Activated CD4-positive, CD25-positive, alpha-beta regulatory T cell treated with anti-CD3 and anti-CD28 coated beads, Interleukin-2, amount 50 U/mL, for 24 hours (primary cell): ENCODE measurements around the gene EPS8L2.
"Not testable (repeated sequence)": the region's sequence is repeated elsewhere in the genome, so short reads cannot be mapped to it uniquely, and the experiment has no call there.

Experiments
- ATAC-seq, 2 donors: fragments of 150-1000 bp; cut with Tn5 transposase; one replicate each; pipeline ENCODE4 v1.10.0; 2021; ENCODE audit warnings: mild to moderate bottlenecking in 1 of 2, moderate library complexity in 1 of 2

The EPS8L2 gene

DNA sequence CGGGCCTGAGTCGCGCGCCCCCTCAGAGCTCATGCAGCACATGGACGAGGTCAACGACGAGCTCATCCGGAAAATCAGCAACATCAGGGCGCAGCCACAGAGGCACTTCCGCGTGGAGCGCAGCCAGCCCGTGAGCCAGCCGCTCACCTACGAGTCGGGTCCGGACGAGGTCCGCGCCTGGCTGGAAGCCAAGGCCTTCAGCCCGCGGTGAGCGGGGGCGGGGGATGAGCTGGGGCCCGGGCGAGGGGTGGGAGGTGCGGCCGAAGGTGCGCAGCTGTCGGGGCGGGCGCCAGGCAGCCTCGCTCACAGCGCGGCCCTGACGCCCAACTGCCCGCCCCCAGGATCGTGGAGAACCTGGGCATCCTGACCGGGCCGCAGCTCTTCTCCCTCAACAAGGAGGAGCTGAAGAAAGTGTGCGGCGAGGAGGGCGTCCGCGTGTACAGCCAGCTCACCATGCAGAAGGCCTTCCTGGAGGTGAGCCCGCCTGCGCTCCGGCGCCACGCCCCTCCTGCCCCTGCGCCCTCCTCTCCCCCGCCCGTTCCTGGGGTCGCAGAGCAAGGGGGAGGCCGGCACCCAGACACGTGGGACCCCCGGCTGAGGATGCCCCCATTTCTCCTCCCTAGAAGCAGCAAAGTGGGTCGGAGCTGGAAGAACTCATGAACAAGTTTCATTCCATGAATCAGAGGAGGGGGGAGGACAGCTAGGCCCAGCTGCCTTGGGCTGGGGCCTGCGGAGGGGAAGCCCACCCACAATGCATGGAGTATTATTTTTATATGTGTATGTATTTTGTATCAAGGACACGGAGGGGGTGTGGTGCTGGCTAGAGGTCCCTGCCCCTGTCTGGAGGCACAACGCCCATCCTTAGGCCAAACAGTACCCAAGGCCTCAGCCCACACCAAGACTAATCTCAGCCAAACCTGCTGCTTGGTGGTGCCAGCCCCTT lies 20.5 kb downstream of the EPS8L2 start:
- ATAC-seq, result peak; percentile 36 to 37

DNA sequence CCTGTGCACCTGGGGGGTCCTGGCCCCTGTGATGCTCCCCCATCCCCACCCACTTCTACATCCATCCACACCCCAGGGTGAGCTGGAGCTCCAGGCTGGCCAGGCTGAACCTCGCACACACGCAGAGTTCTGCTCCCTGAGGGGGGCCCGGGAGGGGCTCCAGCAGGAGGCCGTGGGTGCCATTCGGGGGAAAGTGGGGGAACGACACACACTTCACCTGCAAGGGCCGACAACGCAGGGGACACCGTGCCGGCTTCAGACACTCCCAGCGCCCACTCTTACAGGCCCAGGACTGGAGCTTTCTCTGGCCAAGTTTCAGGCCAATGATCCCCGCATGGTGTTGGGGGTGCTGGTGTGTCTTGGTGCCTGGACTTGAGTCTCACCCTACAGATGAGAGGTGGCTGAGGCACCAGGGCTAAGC lies 21.3 kb downstream of the EPS8L2 start:
- ATAC-seq, result no peak

DNA sequence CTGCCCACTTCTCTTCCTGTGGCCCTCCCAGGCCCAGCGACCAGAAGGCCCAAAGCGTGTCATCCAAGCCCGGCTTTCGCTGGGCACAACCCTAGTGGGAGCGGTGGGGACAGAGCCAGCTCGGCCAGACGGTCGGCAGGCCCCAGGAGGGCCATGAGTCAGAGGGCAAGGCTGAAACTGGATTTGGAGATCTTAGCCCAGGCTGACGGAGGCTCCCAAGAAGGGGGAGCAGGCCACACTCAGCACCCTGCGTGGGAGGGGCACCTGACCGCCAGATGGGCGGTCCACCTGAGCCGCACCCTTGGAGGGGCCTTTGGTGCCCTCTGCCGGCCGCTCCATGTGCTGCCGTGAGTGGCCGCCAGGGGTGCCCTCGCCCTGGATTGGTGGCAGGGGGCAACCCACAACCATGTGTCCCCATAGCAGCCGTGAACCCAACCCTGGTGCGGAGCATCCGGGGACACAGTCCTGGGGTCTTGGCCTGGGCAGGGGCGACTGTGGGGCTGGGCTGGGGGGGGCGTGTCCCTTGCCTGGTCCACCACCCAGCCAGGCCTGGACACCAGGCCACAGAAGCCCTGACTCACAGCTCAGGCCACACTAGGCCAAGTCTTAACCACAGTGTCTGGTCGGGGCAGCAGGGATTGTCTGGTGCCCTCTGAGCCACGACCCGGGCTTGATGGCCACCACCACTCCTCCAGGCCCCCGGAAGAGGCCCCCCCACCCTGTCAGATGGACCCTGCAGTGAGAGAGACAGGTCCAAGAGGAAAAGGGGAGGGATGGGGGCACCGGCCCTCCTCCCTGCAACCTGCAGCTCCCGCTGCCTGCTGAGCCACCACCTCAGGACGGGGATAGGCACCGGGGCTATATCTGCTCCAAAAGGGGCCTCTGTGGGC lies 22.1 kb downstream of the EPS8L2 start:
- ATAC-seq, result peak; percentile 80 to 81

DNA sequence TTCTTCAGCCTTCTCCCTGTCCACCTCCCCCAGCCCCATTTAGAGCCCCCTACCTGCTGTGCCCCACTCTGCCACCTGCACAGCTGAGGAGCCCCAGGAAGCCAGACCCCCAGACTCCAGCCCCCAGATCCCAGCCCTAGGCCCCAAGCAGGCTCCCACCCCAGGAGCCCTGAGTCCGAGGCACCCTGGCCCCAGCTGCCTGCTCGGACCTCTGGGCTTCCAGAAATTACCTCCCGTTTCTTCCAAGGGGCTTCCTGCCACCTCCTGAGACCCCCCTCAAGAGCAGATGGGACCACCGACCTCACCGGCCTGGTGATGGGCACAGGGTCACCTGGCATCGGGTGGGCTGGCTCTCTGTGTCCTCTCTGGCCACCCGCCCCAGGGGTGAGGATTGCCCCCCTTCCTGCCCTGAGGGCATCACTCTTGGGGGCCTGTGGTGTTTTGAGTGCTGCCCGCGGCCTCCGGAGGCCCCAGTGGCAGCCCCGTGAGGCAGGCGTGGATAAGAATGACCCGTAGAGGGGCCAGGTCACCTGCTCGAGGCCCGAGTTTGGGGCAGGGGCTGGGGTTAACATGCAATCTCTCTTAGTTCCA lies 23.0 kb downstream of the EPS8L2 start:
- no peak for ATAC-seq

DNA sequence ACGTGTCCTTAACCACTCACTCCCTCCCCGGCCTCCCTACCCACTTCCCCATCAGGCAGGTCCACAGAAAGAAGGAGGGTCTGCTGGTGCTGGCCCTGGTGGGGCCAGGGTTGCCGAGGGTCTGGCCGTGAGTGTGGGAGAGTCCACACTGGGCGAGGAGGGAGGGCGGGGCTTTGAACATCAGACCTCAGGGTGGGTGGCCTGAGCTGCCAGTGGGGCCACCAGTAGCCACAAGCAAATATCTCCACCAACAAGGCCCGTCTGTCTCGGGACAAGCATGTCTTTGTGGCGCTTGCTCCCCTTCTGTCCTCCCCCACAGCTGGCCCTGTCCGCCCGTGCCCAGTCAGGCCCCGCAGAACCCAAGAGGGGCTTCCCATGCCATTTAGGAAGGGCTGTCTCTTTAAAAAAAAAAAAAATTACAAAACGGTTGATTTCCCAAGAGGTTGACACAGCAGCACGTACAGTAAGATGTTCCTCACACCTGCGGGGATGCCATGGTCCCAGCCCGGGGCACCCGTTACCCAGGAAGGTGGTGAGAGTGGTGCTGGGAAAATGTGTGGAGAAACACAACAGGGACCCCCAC lies 23.6 kb downstream of the EPS8L2 start:
- no peak for ATAC-seq

DNA sequence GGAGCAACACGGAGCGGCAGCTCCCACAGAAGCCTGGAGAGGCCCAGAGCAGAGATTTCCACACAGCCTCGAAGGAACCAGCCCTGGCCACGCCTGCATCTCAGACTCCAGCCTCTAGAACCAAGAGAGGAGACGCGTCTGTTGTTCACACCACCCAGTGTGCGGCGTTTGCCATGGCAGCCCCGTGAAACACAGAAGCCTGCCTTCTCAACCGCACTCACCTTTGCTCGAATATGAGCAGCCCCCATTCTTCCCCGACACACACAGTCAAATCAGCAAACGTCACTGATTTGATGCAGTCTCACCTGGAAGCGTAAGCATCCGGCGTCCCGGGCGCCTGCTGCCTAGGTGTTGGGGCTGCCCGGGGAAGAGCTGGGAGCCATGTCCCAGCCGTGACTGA lies 27.0 kb downstream of the EPS8L2 start:
- no peak for ATAC-seq

DNA sequence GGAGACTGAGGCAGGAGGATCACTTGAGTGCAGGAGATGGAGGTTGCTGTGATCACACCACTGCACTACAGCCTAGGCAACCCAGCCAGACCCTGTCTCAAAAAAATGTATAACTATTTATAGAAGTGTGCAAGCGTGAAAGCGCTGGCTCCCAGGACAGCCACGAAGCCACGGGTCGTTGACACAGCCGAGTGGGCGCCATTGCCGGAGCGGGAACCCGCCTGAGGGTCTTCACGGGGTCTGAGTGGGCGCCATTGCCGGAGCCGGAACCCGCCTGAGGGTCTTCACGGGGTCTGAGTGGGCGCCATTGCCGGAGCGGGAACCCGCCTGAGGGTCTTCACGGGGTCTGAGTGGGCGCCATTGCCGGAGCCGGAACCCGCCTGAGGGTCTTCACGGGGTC lies 28.5 kb downstream of the EPS8L2 start:
- not testable (repeated sequence) for ATAC-seq

DNA sequence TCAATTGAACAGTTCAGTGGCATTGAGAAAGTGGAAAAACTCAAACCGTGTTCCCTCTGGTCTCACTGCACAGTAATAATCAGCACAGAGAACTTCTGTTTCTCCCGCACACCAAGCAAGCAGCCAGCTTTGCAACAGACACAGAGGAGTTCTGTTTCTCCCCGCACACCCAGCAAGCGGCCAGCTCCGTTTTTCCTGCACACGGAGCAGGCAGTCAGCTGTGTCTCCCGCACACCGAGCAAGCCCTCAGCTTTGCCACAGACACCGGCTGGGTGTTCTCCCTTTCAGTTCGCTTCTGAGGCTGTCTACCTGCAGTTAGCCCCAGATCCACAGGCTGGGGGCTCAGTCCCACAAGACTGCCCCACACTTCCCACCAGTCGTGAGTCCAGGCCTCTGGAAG lies 31.3 kb downstream of the EPS8L2 start:
- peak in 1 of 2 donors; percentile 36 for ATAC-seq

DNA sequence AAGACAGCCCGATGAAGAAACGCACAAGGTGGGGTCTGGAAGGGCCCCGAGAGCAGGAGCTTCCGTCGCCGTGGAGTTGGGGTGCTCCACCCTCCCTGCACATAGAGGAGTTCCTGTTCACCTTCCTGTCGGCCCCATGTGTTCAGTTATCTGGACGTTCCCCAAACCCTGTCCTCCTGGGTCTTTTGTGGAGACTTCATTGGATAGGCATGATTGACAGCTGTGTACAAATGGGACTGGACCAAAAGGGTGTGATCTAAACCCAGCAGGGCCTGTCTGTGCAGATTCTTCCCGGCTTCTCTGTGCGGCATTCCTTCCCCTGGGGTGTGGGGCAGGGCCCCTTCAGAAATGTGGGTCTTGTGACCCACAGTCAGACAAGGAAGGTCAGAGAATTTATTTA lies 31.9 kb downstream of the EPS8L2 start:
- ATAC-seq, result peak in 1 of 2 donors; percentile 20

DNA sequence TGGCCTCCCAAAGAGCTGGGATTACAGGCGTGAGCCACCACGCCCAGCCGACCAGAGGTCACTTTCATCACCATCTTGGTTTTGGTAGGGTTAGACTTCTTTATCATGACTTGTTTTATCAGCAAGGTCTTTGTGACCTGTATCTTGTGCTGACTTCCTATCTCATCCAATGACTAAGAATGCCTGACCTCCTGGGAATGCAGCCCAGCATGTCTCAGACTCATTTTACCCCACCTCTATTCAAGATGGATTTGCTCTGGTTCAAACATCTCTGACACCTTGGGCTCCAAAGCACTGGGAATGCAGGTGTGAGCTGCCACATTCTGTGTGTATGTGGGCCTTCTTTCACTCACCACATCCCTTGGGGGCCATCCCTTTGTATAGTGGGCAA lies 36.1 kb downstream of the EPS8L2 start:
- ATAC-seq, result no peak

DNA sequence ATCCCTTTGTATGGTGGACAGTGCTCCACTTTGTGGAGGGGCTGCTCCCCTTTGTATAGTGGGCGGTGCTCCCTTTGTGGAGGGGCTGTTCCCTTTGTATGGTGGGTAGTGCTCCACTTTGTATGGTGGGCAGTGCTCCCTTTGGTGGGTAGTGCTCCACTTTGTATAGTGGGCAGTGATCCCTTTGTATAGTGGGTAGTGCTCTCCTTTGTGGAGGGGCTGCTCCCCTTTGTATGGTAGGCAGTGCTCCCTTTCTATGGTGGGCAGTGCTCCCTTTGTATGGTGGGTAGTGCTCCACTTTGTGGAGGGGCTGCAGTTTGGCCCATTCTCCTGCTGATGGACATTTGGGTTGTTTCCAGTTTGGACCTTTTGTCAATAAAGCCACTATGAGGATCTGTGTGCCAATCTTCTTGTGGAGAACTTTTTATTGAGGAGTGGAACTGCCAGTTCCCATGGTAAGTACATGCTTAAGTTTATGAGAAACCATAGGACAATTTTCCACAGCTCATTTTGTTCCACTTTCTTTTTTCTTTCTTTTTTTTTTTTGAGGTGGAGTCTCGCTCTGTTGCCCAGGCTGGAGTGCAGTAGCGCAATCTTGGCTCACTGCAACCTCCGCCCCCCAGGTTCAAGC lies 36.7 kb downstream of the EPS8L2 start:
- ATAC-seq, result no peak

DNA sequence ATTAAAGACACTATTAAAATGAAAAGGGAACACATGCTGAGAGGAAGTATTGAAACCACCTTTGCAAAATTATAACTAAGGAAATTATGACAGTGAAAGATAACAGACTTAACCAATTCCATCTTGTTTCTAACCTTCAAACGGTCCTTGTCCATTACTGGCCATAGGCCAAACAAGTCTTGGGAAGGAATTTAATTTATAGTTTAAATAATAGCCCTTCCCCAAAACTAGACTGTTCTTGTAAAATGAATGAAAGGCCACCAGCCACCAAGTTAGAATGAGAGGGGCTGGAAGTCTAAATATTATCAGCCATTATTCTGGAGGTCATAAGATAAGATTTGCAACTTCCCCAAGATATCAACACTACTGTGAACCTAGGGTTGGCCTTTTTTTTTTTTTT lies 39.4 kb downstream of the EPS8L2 start:
- no peak for ATAC-seq

DNA sequence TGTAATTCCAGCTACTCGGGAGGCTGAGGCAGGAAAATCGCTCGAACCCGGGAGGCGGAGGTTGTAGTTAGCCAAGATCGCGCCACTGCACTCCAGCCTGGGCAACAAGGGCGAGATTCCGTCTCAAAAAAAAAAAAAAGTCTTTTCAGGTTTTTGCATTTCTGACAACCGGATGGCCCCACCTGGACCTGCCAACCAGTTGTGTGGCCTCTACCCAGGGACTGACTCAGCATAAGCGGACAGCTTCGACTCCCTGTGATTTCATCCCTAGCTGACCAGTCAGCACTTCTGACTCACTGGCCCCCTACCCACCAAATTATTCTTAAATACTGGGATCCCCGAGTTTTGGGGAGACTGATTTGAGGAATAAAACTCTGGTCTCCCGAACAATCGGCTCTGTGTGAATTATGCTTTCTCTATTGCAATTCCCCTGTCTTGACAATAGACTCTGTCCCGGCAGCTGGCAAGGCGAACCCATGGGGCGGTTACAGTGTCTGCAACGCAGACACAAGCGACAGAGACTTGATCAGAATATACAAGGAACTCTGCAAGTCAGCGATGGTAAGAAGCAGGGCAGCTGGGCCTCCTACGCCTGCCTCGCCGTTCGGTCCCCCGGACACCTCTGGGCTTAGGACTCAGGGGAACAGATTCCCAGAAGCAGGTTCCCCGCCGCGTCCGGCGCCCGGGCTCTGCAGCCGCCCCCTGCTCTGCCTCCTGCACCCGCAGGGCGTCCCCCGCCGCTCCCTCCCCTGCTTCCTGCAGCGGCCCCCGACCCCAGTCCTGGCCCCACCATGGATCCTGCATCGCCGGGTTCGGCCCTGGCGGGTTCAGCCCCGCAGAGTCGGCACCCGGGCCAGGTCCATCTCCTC lies 40.5 kb downstream of the EPS8L2 start:
- peak; percentile 21 to 30 for ATAC-seq

DNA sequence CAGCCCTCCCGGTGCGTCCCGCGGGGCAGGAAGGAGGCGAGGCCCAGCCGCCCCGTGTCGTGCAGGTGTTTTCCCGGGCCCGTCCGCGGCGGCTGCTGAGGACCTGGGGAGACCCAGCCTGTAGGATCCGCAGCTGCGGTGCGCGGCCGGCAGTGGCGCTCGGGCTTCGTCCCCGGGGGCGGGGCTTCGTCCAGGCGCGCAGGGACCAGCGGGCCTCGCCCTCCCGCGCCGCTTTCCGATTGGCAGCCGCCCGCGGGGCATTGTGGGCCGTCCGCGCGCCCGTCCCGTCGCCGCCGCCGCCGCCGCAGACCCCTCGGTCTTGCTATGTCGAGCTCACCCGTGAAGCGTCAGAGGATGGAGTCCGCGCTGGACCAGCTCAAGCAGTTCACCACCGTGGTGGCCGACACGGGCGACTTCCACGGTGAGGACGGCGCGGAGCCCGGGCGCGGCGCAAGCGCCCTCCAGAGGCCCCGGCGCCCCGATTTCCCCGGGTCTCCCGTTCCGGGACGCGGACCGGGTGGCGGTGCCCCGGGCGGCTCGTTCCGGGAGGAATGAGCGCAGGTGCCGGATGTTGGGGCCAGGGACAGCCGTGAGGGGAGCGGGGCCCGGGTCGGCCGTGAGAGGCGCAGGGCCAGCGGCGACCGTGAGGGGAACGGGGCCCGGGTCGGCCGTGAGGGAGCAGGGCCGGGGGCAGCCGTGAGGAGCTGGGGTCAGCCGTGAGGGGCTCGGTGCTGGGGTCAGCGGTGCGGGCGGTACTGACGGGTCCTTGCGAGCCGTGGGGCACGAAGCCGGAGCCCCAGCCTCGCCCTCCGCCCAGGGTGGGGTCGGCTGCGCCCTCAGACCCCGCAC lies 41.4 kb downstream of the EPS8L2 start, which contains the start of gene TALDO1:
Gene TALDO1, plus strand, starts transcription at position 307 of the 849 bp plus-strand sequence. Its CDS starts 18 bp downstream, at position 325.
- ATAC-seq, result peak; percentile 92

DNA sequence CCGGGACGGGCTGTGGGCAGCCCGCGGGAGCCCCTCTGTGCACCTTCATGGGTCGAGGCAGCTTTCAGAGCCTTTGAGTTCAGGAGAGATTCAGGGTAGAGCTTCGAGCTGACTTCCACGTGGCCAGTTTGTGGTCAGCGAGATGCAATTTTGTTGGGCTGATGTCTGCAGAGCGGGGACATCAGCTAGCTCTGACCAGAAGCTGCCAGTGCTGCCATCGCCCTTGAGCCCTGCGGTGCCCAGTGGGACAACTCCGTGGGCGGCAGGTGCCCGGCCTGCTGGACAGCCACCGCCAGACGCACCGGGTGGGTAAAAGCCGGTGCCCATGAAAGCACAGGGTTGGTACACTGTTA lies 42.0 kb downstream of the EPS8L2 start:
- no peak for ATAC-seq

DNA sequence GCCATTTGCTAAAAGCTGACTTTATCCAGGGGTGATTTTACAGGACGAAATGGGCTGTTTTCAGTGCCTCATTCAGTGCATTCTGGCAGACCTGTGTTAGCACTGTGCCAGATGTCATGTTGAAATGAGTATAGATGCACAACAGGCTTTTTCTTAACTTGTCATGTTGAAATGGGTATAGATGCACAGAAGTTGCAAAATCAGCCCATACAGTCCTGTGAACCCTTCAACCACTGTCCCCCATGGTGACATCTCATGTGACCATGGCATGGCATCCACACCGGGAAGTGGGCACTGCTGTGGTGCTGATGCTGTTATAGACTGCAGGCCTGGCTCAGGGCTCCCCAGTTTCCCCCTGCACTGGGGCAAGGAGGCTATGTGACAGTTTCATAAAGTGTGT lies 43.7 kb downstream of the EPS8L2 start:
- ATAC-seq, result no peak

DNA sequence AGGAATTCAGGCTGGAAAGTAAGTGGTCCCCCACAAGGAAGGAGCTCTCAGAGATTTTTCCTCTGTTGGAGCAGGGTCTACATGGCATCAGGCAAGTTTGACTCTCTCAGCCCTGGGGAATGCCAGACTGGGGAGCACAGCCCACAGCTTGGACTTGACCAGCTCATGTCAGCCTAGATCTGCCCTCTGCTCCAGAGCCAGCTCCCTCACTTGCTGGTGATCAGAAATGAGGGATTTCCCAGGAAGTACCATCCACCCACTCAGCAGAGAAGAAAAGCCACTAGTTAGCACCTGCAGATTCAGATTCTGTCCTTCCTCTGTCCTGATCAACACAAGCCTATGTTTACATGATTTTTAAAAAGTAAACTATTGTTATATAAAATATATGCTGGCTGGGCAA lies 54.2 kb downstream of the EPS8L2 start:
- no peak for ATAC-seq

DNA sequence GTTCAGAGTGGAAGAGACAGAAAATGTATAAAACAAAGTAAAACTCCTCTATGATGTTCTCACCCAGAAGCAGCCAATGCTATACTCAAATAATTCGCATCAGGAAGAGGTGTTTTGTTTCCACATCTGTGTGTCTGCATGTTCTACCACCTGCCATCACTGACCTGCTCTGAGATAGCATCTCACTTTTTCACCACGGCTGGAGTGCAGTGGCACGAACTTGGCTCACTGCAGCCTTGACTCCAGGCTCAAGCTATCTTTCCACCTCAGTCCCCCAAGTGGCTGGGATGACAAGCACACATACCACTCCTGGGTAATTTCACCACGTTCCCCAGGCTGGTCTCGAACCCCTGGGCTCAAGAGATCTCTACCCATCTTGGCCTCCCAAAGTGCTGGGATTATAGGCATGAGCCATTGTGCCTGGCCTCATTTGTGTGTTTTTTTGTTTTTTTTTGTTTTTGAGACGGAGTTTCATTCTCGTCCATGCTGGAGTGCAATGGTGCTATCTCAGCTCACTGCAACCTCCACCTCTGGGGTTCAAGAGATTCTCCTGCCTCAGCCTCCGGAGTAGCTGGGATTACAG lies 55.6 kb downstream of the EPS8L2 start:
- ATAC-seq, result no peak

DNA sequence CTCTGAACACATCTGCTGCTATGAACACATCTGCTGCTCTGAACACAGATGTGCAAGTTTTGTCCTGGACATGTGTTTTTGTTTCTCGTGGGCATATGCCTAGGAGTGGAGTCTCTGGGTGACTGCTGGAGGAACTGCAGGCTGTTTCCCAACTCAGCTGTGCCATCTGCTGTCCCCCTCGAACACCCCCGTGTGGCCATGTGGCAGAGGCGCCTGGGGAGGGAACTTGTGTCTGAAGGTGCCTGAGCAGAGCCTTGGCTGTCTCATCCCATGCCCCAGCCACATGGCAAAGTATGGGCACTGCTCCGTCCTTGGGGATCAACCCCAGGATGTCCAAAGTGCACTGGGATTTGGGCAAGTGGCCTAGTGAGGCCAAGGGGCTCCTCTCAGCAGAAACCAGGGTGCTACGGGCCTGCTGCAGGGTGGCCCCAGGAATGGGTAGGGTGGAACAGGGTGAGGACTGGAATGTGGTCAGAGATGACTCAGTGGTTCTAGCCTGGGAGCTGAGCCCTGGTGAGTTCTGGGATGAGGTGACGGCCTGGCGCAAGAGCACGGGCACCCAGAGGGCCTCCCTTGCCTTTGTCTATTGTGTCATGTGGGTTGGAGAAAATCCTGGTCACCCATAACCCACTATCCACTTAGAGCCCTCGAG lies 56.5 kb downstream of the EPS8L2 start:
- no peak for ATAC-seq
